ENCODE results near the gene C14orf180.

DNA sequence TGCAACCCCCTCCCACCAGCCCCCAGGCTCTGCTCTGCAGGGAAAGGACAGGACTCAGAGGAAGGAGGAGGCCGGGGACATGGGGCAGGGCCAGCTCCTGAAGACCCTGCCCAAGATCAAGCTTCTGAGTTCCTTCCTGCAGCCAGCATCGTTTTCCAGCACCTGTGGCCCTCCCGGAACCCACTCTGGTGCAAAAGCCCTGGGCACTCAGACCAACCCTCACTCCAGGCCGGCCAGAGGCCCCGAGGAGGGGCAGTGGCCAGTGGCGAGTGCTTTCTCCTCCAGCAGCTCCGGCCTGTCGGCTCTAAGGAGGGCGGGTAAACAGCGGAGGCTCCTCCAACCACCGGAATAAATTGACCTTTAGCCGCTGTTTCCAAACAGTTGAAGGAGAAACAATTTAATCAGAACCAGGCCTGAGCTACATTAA is 14.2 kb downstream of the C14orf180 start:
- TF ChIP-seq, protein P1, sequence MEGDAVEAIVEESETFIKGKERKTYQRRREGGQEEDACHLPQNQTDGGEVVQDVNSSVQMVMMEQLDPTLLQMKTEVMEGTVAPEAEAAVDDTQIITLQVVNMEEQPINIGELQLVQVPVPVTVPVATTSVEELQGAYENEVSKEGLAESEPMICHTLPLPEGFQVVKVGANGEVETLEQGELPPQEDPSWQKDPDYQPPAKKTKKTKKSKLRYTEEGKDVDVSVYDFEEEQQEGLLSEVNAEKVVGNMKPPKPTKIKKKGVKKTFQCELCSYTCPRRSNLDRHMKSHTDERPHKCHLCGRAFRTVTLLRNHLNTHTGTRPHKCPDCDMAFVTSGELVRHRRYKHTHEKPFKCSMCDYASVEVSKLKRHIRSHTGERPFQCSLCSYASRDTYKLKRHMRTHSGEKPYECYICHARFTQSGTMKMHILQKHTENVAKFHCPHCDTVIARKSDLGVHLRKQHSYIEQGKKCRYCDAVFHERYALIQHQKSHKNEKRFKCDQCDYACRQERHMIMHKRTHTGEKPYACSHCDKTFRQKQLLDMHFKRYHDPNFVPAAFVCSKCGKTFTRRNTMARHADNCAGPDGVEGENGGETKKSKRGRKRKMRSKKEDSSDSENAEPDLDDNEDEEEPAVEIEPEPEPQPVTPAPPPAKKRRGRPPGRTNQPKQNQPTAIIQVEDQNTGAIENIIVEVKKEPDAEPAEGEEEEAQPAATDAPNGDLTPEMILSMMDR (IDR thresholded peaks at IDR 0.05; ENCODE audit: insufficient read depth, low read depth, low read length) = no peak
- TF ChIP-seq EZH2 (IDR thresholded peaks at IDR 0.05; ENCODE audit: insufficient read depth, low read length) = no peak

All from astrocyte (in vitro differentiated cells and primary cell).